A673 (cell line): ENCODE results near the gene LCE2A.

Experiments
- EZH2 ChIP-seq: fragments of 200-600 bp; sonication (generic); IDR thresholded peaks from 2 replicates; pipeline ENCODE4 v1.6.1; 2017; ENCODE audit warnings: borderline replicate concordance, low read depth, mild to moderate bottlenecking, mixed read lengths, antibody characterized with exemption, low read length; ENCODE audit not compliant: poor library complexity, severe bottlenecking
- TF ChIP-seq, protein P1 (sequence below): fragments of 300-800, 200-600 bp; sonication (generic); conservative IDR thresholded peaks from 2 replicates; pipeline ENCODE4 v1.5.1; 2017; ENCODE audit warnings: low read depth, mild to moderate bottlenecking, antibody characterized with exemption, low read length, moderate library complexity, mixed read lengths

DNA sequence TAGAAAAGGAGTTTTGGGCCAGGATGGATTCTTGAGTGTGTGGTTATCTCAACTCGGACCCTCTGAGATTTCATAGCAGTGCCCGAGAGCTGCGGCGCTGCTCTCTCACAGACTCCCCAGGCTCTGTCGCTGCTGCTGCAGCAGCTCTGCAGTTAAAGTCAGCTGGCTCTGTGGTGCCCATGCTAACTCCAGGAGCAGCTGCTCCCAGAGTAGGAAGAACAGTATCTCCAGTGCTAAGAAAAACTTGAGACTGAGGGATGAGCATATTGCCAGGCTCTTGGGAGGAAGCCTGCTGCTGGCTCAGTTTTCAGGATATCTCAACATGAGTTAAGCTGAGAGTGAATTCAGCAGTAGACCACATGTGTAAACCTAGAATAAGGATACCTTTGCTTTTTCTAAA, 30.5 kb upstream of the LCE2A start:
- TF ChIP-seq, protein P1, sequence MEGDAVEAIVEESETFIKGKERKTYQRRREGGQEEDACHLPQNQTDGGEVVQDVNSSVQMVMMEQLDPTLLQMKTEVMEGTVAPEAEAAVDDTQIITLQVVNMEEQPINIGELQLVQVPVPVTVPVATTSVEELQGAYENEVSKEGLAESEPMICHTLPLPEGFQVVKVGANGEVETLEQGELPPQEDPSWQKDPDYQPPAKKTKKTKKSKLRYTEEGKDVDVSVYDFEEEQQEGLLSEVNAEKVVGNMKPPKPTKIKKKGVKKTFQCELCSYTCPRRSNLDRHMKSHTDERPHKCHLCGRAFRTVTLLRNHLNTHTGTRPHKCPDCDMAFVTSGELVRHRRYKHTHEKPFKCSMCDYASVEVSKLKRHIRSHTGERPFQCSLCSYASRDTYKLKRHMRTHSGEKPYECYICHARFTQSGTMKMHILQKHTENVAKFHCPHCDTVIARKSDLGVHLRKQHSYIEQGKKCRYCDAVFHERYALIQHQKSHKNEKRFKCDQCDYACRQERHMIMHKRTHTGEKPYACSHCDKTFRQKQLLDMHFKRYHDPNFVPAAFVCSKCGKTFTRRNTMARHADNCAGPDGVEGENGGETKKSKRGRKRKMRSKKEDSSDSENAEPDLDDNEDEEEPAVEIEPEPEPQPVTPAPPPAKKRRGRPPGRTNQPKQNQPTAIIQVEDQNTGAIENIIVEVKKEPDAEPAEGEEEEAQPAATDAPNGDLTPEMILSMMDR = no peak
- TF ChIP-seq EZH2 = no peak
